HepG2 (cell line): ENCODE measurements around the gene PEX10. TPM values are rescaled to one million over a fixed set of nuclear protein-coding genes. Genes with fewer than 3 reads are reported as not detected.

Experiments used
- CBFB ChIP-seq: sonication (generic); formaldehyde crosslinking; IDR thresholded peaks from 2 replicates; pipeline ENCODE4 v1.4.0; 2020; ENCODE audit warnings: missing genetic modification reagents
- DMAP1 ChIP-seq: IDR thresholded peaks from 2 replicates; pipeline ENCODE4 v1.6.1; 2016
- FOXP1 ChIP-seq, 2 experiments: fragments of 450-650 bp in 1 of 2; IDR thresholded peaks; 2 replicates each; pipeline ENCODE4 v1.6.1; 2017 to 2018; ENCODE audit warnings: antibody characterized with exemption in 1 of 2
- HDAC1 ChIP-seq: sonication (generic); formaldehyde crosslinking; IDR thresholded peaks from 2 replicates; pipeline ENCODE4 v1.5.1; 2020; ENCODE audit warnings: mild to moderate bottlenecking, missing genetic modification reagents
- JARID2 ChIP-seq: sonication (generic); formaldehyde crosslinking; IDR thresholded peaks from 2 replicates; pipeline ENCODE4 v1.8.1; 2023; ENCODE audit warnings: missing genetic modification reagents, inconsistent platforms; ENCODE audit not compliant: insufficient replicate concordance
- KAT2B ChIP-seq: fragments of 150-350 bp; IDR thresholded peaks from 2 replicates; pipeline ENCODE4 v1.6.1; 2014; ENCODE audit warnings: low read depth, low read length, borderline replicate concordance
- MBD4 ChIP-seq: IDR thresholded peaks from 2 replicates; pipeline ENCODE4 v1.6.1; 2012; ENCODE audit warnings: low read length, inconsistent platforms, borderline replicate concordance
- RCOR2 ChIP-seq: IDR thresholded peaks from 2 replicates; pipeline ENCODE4 v1.6.1; 2016; ENCODE audit warnings: missing biosample characterization, missing genetic modification reagents
- SKI ChIP-seq: fragments of 450-650 bp; IDR thresholded peaks from one replicate; pipeline ENCODE4 v1.6.1; 2018; ENCODE audit warnings: mild to moderate bottlenecking; ENCODE audit not compliant: partially characterized antibody
- STAT5B ChIP-seq: sonication (generic); formaldehyde crosslinking; IDR thresholded peaks from 2 replicates; pipeline ENCODE4 v1.4.0; 2020; ENCODE audit warnings: missing genetic modification reagents
- TOPORS ChIP-seq: sonication (generic); formaldehyde crosslinking; IDR thresholded peaks from 2 replicates; pipeline ENCODE4 v1.8.0; 2023; ENCODE audit warnings: mild to moderate bottlenecking, missing genetic modification reagents
- ZNF160 ChIP-seq: sonication (generic); formaldehyde crosslinking; IDR thresholded peaks from 2 replicates; pipeline ENCODE4 v1.8.0; 2022; ENCODE audit warnings: mild to moderate bottlenecking, inconsistent platforms, missing genetic modification reagents
- ZNF20 ChIP-seq: sonication (generic); formaldehyde crosslinking; IDR thresholded peaks from 2 replicates; pipeline ENCODE4 v1.4.0; 2020; ENCODE audit warnings: mild to moderate bottlenecking, moderate library complexity, missing genetic modification reagents
- ZNF235 ChIP-seq: sonication (generic); formaldehyde crosslinking; IDR thresholded peaks from 2 replicates; pipeline ENCODE4 v1.8.1; 2023; ENCODE audit warnings: mild to moderate bottlenecking, missing genetic modification reagents, borderline replicate concordance
- ZNF256 ChIP-seq: sonication (generic); formaldehyde crosslinking; conservative IDR thresholded peaks from 2 replicates; pipeline ENCODE4 v1.4.0; 2020; ENCODE audit warnings: missing genetic modification reagents
- ZNF451 ChIP-seq: sonication (generic); formaldehyde crosslinking; IDR thresholded peaks from 2 replicates; pipeline ENCODE4 v1.5.0; 2020; ENCODE audit warnings: mild to moderate bottlenecking, missing genetic modification reagents
- ZNF563 ChIP-seq: sonication (generic); formaldehyde crosslinking; IDR thresholded peaks from 2 replicates; pipeline ENCODE4 v1.8.0; 2022; ENCODE audit warnings: mild to moderate bottlenecking, moderate library complexity, missing genetic modification reagents
- ZNF775 ChIP-seq: sonication (generic); formaldehyde crosslinking; IDR thresholded peaks from 2 replicates; pipeline ENCODE4 v1.4.0; 2020; ENCODE audit warnings: missing genetic modification reagents, mild to moderate bottlenecking, moderate library complexity, borderline replicate concordance
- polyA plus RNA-seq, 8 experiments: library from polyadenylated mRNA; depleted of rRNA in 3 of 8; stranded (reverse) in 7 of 8; unstranded in 1 of 8; fragments of >200 nt; fragmentation: Illumina TruSeq in 4 of 8; extraction: Trizol in 4 of 8; gene quantifications; 2 replicates each; pipeline versions ENCODE4 v1.2.1 to v1.2.3, GENCODE V29; 2011 to 2016; ENCODE audit warnings: low read depth in 4 of 8, missing spikeins in 1 of 8, mixed read lengths in 1 of 8; ENCODE audit not compliant: insufficient read depth in 1 of 8
- total RNA-seq, 5 experiments: library from RNA; depleted of rRNA; stranded (reverse); fragments of >200 nt; fragmentation: Illumina TruSeq; extraction: Trizol; gene quantifications; 2 replicates each; pipeline ENCODE4 v1.2.3, GENCODE V29; 2016; ENCODE audit warnings: low read depth in 1 of 5
- TF ChIP-seq, protein P1 (sequence below): sonication (generic); formaldehyde crosslinking; IDR thresholded peaks from 2 replicates; pipeline ENCODE4 v1.4.0; 2020; ENCODE audit warnings: mild to moderate bottlenecking, missing genetic modification reagents
- TF ChIP-seq, protein P2 (sequence below): IDR thresholded peaks from 2 replicates; pipeline ENCODE4 v1.6.1; 2012; ENCODE audit warnings: inconsistent platforms
- TF ChIP-seq, protein P3 (sequence below), 2 experiments: fragments of 450-650 bp in 1 of 2; sonication (generic) in 1 of 2; formaldehyde crosslinking; IDR thresholded peaks; 2 replicates each; pipeline versions ENCODE4 v1.5.0 to v1.8.0; 2020 to 2022; ENCODE audit warnings: mild to moderate bottlenecking in 1 of 2, missing genetic modification reagents in 1 of 2
- TF ChIP-seq, protein P4 (sequence below), 2 experiments: sonication (generic) in 1 of 2; formaldehyde crosslinking in 1 of 2; IDR thresholded peaks; 2 replicates each; pipeline versions ENCODE4 v1.5.1 to v1.6.1; 2011 to 2020; ENCODE audit warnings: borderline replicate concordance in 1 of 2, low read depth in 1 of 2, low read length in 1 of 2, mild to moderate bottlenecking in 1 of 2, missing genetic modification reagents in 1 of 2, moderate library complexity in 1 of 2
- TF ChIP-seq, protein P5 (sequence below): sonication (generic); formaldehyde crosslinking; IDR thresholded peaks from 2 replicates; pipeline ENCODE4 v1.4.0; 2020; ENCODE audit warnings: missing genetic modification reagents, mild to moderate bottlenecking, borderline replicate concordance

PEX10 gene
- total and polyA plus RNA-seq, 2 of the 13 experiments (the other 11 are each of a cell fraction or from before 2014, with no cell fraction given) = 16.1 to 39.6 TPM

DNA sequence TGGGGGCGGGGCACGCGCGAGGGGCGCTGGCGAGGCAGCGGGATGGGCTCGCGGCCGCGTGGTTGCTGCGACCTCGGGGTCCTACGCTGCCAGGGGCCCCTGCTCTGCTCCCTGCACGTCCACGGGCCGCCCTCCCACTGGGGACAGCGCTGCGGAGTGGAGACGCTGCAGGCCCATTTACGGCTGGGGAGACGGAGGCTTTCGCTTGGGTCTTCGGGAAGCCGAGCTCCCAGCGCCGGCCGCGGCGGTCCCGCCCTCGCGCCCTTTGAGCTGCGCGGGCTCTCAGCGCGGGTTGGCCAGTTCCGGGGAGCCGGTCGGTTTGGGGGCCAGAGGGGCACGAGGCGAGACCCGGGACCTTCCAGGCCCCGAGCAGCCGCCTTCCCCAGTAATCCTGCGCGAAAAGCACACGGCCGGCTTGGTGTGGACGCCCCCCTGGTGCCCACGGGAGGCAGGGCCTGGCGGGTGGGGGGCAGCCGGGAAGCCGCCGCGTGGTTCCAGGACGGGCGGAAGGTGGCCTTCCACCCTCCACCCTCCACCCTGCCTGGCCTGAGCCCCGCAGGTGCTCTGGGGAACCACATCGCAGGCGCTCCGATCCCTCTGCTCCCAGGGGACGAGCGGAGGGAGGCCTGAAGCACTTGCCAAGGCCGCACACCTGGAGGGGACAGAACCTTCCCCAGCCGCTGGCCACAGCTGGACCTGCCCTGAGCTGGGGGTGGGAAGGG lies 570 bp upstream of the PEX10 start (continued):
- TF ChIP-seq, protein P1, sequence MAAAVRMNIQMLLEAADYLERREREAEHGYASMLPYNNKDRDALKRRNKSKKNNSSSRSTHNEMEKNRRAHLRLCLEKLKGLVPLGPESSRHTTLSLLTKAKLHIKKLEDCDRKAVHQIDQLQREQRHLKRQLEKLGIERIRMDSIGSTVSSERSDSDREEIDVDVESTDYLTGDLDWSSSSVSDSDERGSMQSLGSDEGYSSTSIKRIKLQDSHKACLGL = peak; percentile 75; the same call in 1 of the 2 replicates
- TF ChIP-seq ZNF256 (CRISPR knock-in tag) (0 out of 2 replicates have a peak, but pooled peaks have one; percentile 18), HDAC1 (CRISPR knock-in tag) (peak; percentile 80; the same call in 1 of the 2 replicates), ZNF20 (CRISPR knock-in tag) (no peak), RCOR2 (CRISPR knock-in tag) (no peak), FOXP1 (IDR thresholded peaks at IDR 0.05) (no peak), FOXP1 (CRISPR knock-in tag; IDR thresholded peaks at IDR 0.05) (no peak), KAT2B (no peak), MBD4 (no peak), TOPORS (CRISPR knock-in tag) (no peak), ZNF563 (no peak; the same call in none of the 2 replicates), SKI (no peak), ZNF160 (no peak), CBFB (CRISPR knock-in tag) (peak; percentile 49; the same call in 1 of the 2 replicates), DMAP1 (CRISPR knock-in tag) (peak; percentile 84; the same call in 1 of the 2 replicates), JARID2 (CRISPR knock-in tag) (no peak), STAT5B (CRISPR knock-in tag) (no peak), ZNF775 (CRISPR knock-in tag) (no peak), ZNF451 (CRISPR knock-in tag) (peak; percentile 36; the same call in 1 of the 2 replicates), ZNF235 (CRISPR knock-in tag) (peak; percentile 16; the same call in 1 of the 2 replicates)
- TF ChIP-seq, protein P2, sequence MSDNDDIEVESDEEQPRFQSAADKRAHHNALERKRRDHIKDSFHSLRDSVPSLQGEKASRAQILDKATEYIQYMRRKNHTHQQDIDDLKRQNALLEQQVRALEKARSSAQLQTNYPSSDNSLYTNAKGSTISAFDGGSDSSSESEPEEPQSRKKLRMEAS = peak; percentile 91
- TF ChIP-seq, protein P3, sequence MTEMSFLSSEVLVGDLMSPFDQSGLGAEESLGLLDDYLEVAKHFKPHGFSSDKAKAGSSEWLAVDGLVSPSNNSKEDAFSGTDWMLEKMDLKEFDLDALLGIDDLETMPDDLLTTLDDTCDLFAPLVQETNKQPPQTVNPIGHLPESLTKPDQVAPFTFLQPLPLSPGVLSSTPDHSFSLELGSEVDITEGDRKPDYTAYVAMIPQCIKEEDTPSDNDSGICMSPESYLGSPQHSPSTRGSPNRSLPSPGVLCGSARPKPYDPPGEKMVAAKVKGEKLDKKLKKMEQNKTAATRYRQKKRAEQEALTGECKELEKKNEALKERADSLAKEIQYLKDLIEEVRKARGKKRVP (CRISPR knock-in tag; IDR thresholded peaks at IDR 0.05) = 0 out of 4 replicates have a peak, but pooled peaks of 1 of the 2 experiments have one; percentile 5
- TF ChIP-seq, protein P4, sequence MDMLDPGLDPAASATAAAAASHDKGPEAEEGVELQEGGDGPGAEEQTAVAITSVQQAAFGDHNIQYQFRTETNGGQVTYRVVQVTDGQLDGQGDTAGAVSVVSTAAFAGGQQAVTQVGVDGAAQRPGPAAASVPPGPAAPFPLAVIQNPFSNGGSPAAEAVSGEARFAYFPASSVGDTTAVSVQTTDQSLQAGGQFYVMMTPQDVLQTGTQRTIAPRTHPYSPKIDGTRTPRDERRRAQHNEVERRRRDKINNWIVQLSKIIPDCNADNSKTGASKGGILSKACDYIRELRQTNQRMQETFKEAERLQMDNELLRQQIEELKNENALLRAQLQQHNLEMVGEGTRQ (IDR thresholded peaks at IDR 0.05; ENCODE audit: low read depth, low read length) = no peak
- TF ChIP-seq, protein P4 (CRISPR knock-in tag; IDR thresholded peaks at IDR 0.05; ENCODE audit: borderline replicate concordance) = 0 out of 2 replicates have a peak, but pooled peaks have one; percentile 20
- TF ChIP-seq, protein P5, sequence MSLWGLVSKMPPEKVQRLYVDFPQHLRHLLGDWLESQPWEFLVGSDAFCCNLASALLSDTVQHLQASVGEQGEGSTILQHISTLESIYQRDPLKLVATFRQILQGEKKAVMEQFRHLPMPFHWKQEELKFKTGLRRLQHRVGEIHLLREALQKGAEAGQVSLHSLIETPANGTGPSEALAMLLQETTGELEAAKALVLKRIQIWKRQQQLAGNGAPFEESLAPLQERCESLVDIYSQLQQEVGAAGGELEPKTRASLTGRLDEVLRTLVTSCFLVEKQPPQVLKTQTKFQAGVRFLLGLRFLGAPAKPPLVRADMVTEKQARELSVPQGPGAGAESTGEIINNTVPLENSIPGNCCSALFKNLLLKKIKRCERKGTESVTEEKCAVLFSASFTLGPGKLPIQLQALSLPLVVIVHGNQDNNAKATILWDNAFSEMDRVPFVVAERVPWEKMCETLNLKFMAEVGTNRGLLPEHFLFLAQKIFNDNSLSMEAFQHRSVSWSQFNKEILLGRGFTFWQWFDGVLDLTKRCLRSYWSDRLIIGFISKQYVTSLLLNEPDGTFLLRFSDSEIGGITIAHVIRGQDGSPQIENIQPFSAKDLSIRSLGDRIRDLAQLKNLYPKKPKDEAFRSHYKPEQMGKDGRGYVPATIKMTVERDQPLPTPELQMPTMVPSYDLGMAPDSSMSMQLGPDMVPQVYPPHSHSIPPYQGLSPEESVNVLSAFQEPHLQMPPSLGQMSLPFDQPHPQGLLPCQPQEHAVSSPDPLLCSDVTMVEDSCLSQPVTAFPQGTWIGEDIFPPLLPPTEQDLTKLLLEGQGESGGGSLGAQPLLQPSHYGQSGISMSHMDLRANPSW = no peak
